ENCODE measurements around the gene KCTD16.

The KCTD16 gene

GRCh38 chr5:144335561-144335960 lies 164.9 kb downstream of the KCTD16 start:
- Histone ChIP-seq H3K36me3 (ENCODE audit: insufficient read depth, low read length) (no peaks in the 10 kb centered on the region), H3K4me1 (ENCODE audit: insufficient read depth, low read length, poor library complexity, severe bottlenecking) (no peaks in the 10 kb centered on the region), H3F3A (ENCODE audit: low read depth) (no peaks in the 10 kb centered on the region), H3K27me3 (ENCODE audit: insufficient read depth, low read length, poor library complexity, severe bottlenecking) (no peaks in the 10 kb centered on the region), H4K20me1 (ENCODE audit: insufficient read depth, low read length, poor library complexity, severe bottlenecking) (no peaks in the 10 kb centered on the region), H3K9me2 (replicated peaks; ENCODE audit: low read depth, low read length) (no peaks in the 10 kb centered on the region), H3K4me2 (ENCODE audit: low read depth, low read length, poor library complexity, severe bottlenecking) (no peak overlapping the region), H3K4me3 (ENCODE audit: low read length, poor library complexity, severe bottlenecking) (no peak overlapping the region), H3K79me2 (ENCODE audit: insufficient read depth, low read length) (no peaks in the 10 kb centered on the region), H2AFZ (ENCODE audit: low read length) (no peak overlapping the region), H3K9ac (ENCODE audit: low read depth, low read length, poor library complexity, severe bottlenecking) (no peak overlapping the region), H3K9me3 (ENCODE audit: insufficient read depth, low read depth, low read length) (no peaks in the 10 kb centered on the region)
- TF ChIP-seq EZH2phosphoT487 (IDR thresholded peaks at IDR 0.05; ENCODE audit: borderline replicate concordance) (no peak), CTCF (conservative IDR thresholded peaks at IDR 0.05; ENCODE audit: low read length) (no peak)

- H3K4me2 ChIP-seq (ENCODE audit: low read depth, low read length, poor library complexity, severe bottlenecking): no peak overlapping the region
- no peak overlapping the region for H2AFZ ChIP-seq (ENCODE audit: low read length)
These were observed 165.7 kb downstream of the KCTD16 start for GRCh38 chr5:144336191-144336961.

GRCh38 chr5:144352330-144352729 lies 181.7 kb downstream of the KCTD16 start:
- no peaks in the 10 kb centered on the region for H4K20me1 ChIP-seq (ENCODE audit: insufficient read depth, low read length, poor library complexity, severe bottlenecking)
- no peaks in the 10 kb centered on the region for H3K9me2 ChIP-seq (replicated peaks; ENCODE audit: low read depth, low read length)
- TF ChIP-seq CTCF (conservative IDR thresholded peaks at IDR 0.05; ENCODE audit: low read length) (no peak), EZH2phosphoT487 (IDR thresholded peaks at IDR 0.05; ENCODE audit: borderline replicate concordance) (no peak)
- no peaks in the 10 kb centered on the region for H3K9me3 ChIP-seq (ENCODE audit: insufficient read depth, low read depth, low read length)
- H3F3A ChIP-seq (ENCODE audit: low read depth): no peaks in the 10 kb centered on the region
- no peaks in the 10 kb centered on the region for H3K79me2 ChIP-seq (ENCODE audit: insufficient read depth, low read length)
- no peaks in the 10 kb centered on the region for H3K36me3 ChIP-seq (ENCODE audit: insufficient read depth, low read length)
- no peaks in the 10 kb centered on the region for H3K27me3 ChIP-seq (ENCODE audit: insufficient read depth, low read length, poor library complexity, severe bottlenecking)
- no peaks in the 10 kb centered on the region for H3K4me1 ChIP-seq (ENCODE audit: insufficient read depth, low read length, poor library complexity, severe bottlenecking)
- H2AFZ ChIP-seq (ENCODE audit: low read length): no peak overlapping the region
- H3K4me2 ChIP-seq (ENCODE audit: low read depth, low read length, poor library complexity, severe bottlenecking): no peak overlapping the region
- no peak overlapping the region for H3K4me3 ChIP-seq (ENCODE audit: low read length, poor library complexity, severe bottlenecking)
- H3K9ac ChIP-seq (ENCODE audit: low read depth, low read length, poor library complexity, severe bottlenecking): no peak overlapping the region

More at GRCh38 chr5:144336191-144336961, 165.7 kb downstream of the KCTD16 start:
- no peaks in the 10 kb centered on the region for H3F3A ChIP-seq (ENCODE audit: low read depth)
- no peaks in the 10 kb centered on the region for H3K9me3 ChIP-seq (ENCODE audit: insufficient read depth, low read depth, low read length)
- H3K4me1 ChIP-seq (ENCODE audit: insufficient read depth, low read length, poor library complexity, severe bottlenecking): no peaks in the 10 kb centered on the region
- TF ChIP-seq CTCF (conservative IDR thresholded peaks at IDR 0.05; ENCODE audit: low read length) (no peak), EZH2phosphoT487 (IDR thresholded peaks at IDR 0.05; ENCODE audit: borderline replicate concordance) (no peak)
- no peaks in the 10 kb centered on the region for H3K79me2 ChIP-seq (ENCODE audit: insufficient read depth, low read length)
- H3K9me2 ChIP-seq (replicated peaks; ENCODE audit: low read depth, low read length): no peaks in the 10 kb centered on the region
- H3K4me3 ChIP-seq (ENCODE audit: low read length, poor library complexity, severe bottlenecking): no peak overlapping the region
- H4K20me1 ChIP-seq (ENCODE audit: insufficient read depth, low read length, poor library complexity, severe bottlenecking): no peaks in the 10 kb centered on the region
- no peaks in the 10 kb centered on the region for H3K27me3 ChIP-seq (ENCODE audit: insufficient read depth, low read length, poor library complexity, severe bottlenecking)
- H3K9ac ChIP-seq (ENCODE audit: low read depth, low read length, poor library complexity, severe bottlenecking): no peak overlapping the region
- no peaks in the 10 kb centered on the region for H3K36me3 ChIP-seq (ENCODE audit: insufficient read depth, low read length)

Data from Loucy (cell line).